ENCODE measurements around the gene MAP3K2.

GRCh38 chr2:127379712-127380355 lies 7.9 kb downstream of the MAP3K2 start:
- TF ChIP-seq CTCF (IDR thresholded peaks at IDR 0.05; ENCODE audit: low read depth, low read length, poor library complexity, severe bottlenecking), result no peak
- no peak for TF ChIP-seq EZH2phosphoT487 (IDR thresholded peaks at IDR 0.05; ENCODE audit: borderline replicate concordance, low read length)
